Adipose tissue (tissue), 3 donors: ENCODE measurements around the gene SERPINA9. TPM values are rescaled to one million over a fixed set of nuclear protein-coding genes. Genes with fewer than 3 reads are reported as not detected.

Experiments
- H3K27ac ChIP-seq: one replicate; pipeline ENCODE4 v1.5.1; 2013; ENCODE audit warnings: low read depth, low read length
- whole genome bisulfite sequencing, 3 donors: extraction: QIAGEN DNeasy Blood & Tissue Kit; methylation state at CpG; one replicate each; pipeline ENCODE4 v1.1.7; 2013; 5-methylcytosine and 5-hydroxymethylcytosine counted together
- polyA plus RNA-seq, 3 donors: library from polyadenylated mRNA; stranded (reverse); fragments of 200-250 nt; gene quantifications; one replicate each; pipeline ENCODE4 v1.2.3, GENCODE V29; 2013
- donor health status: healthy with polysubstance abuse.
- donor health status: Bipolar disorder and iron deficiency.
- donor health status: healthy.

SERPINA9 gene
- polyA plus RNA-seq, 3 donors: not detected

- no peak overlapping the region for H3K27ac ChIP-seq
- WGBS, 3 donors: 84 to 92% (median 87%) methylated on average over 4 of the region's 4 CpGs
These were observed 8.1 kb downstream of the SERPINA9 start for GRCh38 chr14:94467728-94468520.

- WGBS, 3 donors: 56 to 78% (median 70%) methylated on average over 3 of the region's 3 CpGs
These were observed 9.2 kb downstream of the SERPINA9 start for GRCh38 chr14:94466706-94467370.

GRCh38 chr14:94465042-94465441 is 11.0 kb downstream of the SERPINA9 start:
- no peak overlapping the region for H3K27ac ChIP-seq
- WGBS, 3 donors: 75 to 83% (median 81%) methylated on average over 5 of the region's 5 CpGs

More at GRCh38 chr14:94466706-94467370, 9.2 kb downstream of the SERPINA9 start:
- no peak overlapping the region for H3K27ac ChIP-seq

GRCh38 chr14:94464290-94464689 is 11.7 kb downstream of the SERPINA9 start:
- 88 to 91% (median 90%) methylated on average over 5 of the region's 5 CpGs for WGBS, 3 donors
- no peak overlapping the region for H3K27ac ChIP-seq

DNA sequence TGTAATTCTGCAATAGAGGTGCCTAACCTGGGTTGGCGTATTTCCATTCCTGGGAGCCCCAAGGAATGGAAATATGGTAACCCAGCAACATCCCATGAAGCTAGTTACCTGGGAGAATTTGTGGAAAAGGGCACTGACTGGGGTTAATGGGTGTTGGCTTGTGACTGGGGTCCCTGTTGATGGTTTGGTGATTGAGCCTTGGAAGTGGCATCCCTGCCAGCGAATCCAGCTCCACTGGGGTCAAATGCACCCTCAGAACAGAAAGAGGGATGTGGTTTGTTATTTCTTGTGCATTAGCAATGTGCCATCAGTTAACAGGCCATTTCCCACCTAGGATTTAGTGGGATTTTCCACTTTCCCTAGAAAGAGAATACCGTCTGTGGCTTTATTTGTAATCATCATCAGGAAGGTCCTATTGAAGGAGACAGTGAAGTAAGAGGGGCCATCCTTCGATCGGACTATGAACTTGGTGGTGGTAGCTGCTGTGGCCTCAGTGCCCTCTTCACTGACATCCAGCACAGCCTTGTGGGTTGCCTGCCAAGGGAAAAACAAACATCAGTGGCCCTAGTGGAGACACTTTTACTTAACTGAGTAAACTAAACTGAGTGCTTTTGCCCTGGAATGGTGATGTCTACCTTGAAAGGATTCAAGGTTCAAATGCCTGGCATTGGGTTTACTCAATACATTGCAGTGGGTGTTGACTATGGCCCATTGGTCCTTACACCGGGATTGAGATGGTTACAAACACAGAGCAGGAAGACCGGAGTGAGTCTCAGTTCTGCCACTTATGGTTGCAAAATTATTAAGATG is 13.0 kb downstream of the SERPINA9 start:
- WGBS, 3 donors: 89 to 91% (median 91%) methylated on average over 7 of the region's 7 CpGs

GRCh38 chr14:94462219-94462551 is 13.8 kb downstream of the SERPINA9 start:
- no peak overlapping the region for H3K27ac ChIP-seq
- 78 to 89% (median 89%) methylated on average over 6 of the region's 6 CpGs for WGBS, 3 donors

More for the DNA sequence above, 13.0 kb downstream of the SERPINA9 start:
- H3K27ac ChIP-seq: no peak overlapping the region

DNA sequence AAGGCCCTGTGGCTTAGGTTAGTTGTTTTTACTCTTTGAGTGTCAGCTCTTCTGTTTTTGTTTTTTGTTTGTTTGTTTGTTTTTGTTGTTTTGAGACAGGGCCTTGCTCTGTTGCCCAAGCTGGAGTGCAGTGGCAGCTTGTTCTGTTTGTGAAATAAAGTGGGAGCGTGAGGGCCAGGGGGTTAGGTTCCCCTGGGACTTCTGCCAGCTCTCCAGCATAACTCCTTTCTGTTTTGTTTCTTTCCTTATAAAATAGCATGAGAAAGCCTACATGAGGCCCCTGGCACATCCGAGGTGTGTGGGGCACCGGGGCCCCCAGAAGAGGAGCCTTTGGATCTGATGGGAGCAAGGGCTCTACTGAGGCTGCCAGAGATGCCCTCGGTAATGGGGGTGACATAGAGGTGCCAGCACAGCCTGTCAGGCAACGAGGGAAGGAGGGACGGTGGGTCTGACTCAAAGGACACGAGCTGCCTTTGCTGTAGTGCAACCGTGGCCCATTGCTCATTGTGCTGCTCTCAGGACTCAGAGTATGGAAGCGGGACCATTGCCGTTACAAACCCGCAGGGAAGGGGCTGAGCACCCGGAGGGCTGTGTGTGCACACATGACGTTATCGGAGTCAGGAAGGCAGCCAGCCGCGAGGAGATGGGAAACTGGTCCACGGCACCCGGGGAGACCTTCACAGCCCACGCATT is 14.3 kb downstream of the SERPINA9 start:
- 81 to 89% (median 86%) methylated on average over 19 of the region's 19 CpGs for WGBS, 3 donors
- H3K27ac ChIP-seq: no peak overlapping the region

DNA sequence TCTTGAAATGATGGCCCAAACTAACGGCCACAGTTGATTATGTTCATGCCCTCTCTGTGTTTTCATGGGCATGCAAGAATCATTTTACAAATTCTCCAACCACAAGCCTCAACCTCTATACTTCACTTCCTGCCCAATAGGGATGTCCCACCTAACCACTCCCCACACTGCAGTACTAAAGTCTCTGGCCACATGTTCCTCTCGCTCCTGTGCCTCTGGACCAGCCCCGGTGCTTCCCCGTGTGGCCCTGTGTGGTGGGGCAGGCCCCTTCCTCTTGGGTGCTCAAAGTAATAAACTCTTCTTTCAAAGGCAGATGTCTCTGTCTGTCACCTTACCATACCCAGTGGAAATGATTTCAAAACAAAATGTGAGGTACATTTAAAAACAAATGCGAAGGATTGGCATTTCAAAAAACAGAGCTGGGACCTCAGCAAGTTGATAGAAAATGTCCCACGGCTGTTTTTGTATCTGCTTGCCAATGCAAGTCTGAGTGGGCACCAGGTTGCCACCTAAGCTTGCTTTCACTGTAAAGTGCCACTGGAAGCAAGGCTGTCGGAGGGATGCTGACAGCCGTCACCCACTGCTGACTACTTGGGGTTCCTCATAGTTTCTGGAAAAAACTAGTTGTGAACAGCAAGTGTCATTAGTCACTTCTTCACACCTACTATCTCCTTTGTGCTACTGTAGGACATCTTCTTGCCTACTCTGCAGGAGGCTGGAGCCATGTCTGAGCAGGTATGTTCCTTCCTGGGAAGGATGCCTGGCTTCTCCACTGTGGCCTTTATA is 15.2 kb downstream of the SERPINA9 start:
- WGBS, 3 donors: 68 to 78% (median 72%) methylated on average over 8 of the region's 8 CpGs
- no peak overlapping the region for H3K27ac ChIP-seq

- WGBS, 3 donors: 44 to 59% (median 57%) methylated on average over 2 of the region's 2 CpGs
- no peak overlapping the region for H3K27ac ChIP-seq
These were observed 17.3 kb downstream of the SERPINA9 start for GRCh38 chr14:94458558-94459205.

- no peak overlapping the region for H3K27ac ChIP-seq
- 60 to 64% (median 64%) methylated on average over 1 of the region's 1 CpG for WGBS, 3 donors
These were observed 17.9 kb downstream of the SERPINA9 start for GRCh38 chr14:94458096-94458495.

- no peak overlapping the region for H3K27ac ChIP-seq
- 0 to 25% (median 0%) methylated on average over 1 of the region's 1 CpG for WGBS, 3 donors
These were observed 20.1 kb downstream of the SERPINA9 start for GRCh38 chr14:94455928-94456327.

DNA sequence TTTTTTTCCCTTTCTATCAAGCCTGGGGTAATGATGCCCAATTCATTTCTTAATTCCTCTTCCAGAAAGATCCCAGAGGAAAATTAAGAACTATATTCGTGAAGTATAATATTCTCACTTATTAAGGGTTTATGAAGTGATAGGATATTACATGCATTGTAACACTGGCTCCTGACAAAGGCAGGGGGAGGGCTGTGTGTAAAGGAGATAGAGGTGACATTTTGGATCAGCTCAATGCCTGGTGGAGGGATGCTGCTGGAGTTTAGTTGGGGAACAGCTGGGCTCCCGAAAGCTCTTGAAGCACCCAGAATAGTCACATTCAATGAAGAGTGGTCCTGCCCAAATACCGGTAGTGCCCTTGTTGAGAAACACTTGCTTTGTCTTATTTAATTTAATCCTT is 24.2 kb downstream of the SERPINA9 start:
- no peak overlapping the region for H3K27ac ChIP-seq
- WGBS, 3 donors: 34 to 58% (median 44%) methylated on average over 3 of the region's 3 CpGs

DNA sequence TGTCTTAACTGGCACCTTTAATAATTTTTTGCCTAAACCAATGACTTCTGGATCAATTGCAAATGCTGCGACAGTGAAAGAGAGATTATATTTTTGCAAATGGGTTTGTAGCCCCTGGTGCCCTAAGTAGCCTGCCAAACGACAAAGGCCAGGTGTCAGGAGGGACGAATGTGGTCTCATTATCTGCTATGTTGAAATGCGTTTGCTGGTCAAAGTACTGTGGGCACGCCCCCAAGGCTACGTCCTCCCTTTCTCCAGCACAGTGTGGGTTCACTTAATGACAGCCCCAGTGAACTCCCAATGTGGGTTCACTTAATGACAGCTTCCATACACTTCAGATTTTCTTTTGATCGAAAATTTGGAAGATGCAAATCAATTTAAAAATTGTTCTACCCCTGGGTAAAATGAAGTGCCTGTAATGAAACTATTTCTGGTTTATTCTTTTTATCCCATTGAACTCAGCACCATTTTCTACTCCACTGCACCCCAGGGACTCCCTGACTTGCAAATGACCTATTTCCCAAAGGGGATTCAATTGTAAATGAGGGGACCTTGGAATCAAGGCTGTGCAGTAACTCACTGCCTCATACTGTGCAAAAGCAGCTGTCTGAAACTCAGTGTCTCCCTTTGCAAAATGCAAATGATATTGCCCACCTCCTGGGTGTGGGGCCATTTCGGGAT is 24.8 kb downstream of the SERPINA9 start:
- 16 to 27% (median 18%) methylated on average over 8 of the region's 8 CpGs for WGBS, 3 donors
- no peak overlapping the region for H3K27ac ChIP-seq

DNA sequence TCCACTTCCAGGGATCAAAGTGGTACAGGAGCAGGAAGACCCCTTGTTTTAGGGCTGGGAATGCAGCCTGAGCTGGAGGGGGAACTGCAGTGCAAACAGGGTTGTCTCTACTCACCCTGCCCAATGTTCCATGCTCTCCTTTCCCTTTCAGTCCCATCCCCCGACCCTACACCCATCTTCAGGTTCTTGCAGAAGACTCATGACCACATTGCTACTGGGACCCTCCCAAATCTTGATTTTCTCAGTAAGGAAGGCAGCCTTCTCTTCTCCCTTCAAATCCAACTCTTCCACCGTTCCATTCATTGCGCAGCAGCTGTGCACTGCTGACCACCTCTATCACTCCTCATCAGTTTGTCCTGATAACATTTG is 25.3 kb downstream of the SERPINA9 start:
- H3K27ac ChIP-seq: no peak overlapping the region
- 54 to 62% (median 58%) methylated on average over 3 of the region's 3 CpGs for WGBS, 3 donors

- 74 to 81% (median 78%) methylated on average over 6 of the region's 6 CpGs for WGBS, 3 donors
- H3K27ac ChIP-seq: no peak overlapping the region
These were observed 26.1 kb downstream of the SERPINA9 start for GRCh38 chr14:94449930-94450329.

- WGBS, 3 donors: 42 to 67% (median 64%) methylated on average over 14 of the region's 14 CpGs
- H3K27ac ChIP-seq: no peak overlapping the region
These were observed 27.8 kb downstream of the SERPINA9 start for GRCh38 chr14:94448071-94448808.
